ENCODE measurements around the gene RASSF1.

RASSF1 gene

DNA sequence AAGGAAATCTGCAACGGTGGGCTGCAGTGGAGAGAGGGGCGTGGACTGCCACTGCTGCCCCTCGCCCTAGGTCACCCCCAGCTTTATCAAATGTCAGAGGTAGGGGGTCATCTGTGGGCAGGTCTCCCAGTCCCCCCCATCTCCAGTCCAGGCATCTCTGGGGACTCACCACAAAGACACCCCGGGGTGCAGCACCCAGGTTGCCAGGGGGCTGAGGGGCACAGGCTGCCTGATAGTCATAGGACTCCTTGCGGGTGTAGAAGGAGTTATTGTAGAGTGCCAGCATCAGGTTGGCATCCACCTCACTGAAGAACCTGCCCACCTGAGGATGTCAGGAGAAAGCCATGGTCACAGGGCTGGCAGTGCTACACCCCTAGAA, 25.2 kb upstream of the RASSF1 start:
- no peak for DNase-seq (ENCODE audit: low read depth in 3 of 3)

GRCh38 chr3:50365080-50365841, 24.6 kb upstream of the RASSF1 start:
- DNase-seq (ENCODE audit: low read depth in 3 of 3): peak; percentile 88 to 94 (median 92)

- DNase-seq (ENCODE audit: low read depth in 3 of 3): no peak
These were observed 24.0 kb upstream of the RASSF1 start for GRCh38 chr3:50364573-50365079.

DNA sequence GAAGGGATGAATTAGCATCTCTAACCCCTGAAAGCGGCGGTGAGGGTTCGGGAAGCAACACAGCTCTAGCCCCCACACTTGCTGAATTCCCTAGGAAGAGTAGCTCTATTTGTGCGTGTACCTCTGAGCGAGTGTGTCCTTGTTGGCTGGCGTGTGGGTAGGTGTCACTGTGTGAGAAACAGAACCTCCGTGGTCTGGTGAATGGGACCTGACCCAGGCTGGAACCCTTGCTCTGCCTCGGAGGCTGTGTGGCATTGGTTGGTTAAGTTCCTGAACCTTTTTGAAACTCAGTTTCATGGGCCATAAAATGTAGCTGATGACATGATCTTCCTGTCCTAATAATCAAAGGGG, 19.1 kb upstream of the RASSF1 start:
- no peak for DNase-seq (ENCODE audit: low read depth in 3 of 3)

- DNase-seq (ENCODE audit: low read depth in 3 of 3): peak; percentile 87 to 95 (median 94)
These were observed 18.5 kb upstream of the RASSF1 start, which contains the start of gene TMEM115 for GRCh38 chr3:50358911-50359759. TMEM115 (minus strand) TSS chr3:50359521; CDS start chr3:50359063, 458 bp downstream.

DNA sequence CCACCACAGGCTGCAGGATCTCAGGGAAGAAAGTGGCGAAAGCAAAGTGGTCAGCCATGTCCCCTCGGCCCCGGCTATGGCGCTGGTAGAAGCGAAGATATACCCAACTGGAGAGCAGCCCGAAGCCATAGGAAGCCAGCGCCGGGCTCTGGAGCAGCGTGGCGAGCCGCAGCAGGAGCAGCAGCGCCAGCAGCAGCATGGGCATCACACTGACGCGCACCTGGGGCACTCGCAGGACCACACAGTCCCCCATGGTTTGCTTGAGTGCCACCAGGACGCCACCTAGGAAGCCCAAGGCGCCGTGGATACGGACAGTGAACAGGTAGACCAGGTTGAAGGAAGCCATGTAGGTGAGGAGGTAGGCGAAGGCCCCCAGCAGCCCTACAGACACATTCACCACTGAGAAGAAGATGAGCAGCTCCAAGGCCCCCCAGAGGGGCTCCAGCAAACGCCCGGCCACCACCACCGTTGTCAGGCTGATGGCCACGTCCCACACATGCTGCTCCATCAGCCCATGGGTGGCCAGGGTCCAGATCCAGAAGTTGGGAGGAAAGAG, 17.8 kb upstream of the RASSF1 start:
- DNase-seq (ENCODE audit: low read depth in 3 of 3): no peak

GRCh38 chr3:50357481-50357880, 16.8 kb upstream of the RASSF1 start:
- DNase-seq (ENCODE audit: low read depth in 3 of 3): no peak

GRCh38 chr3:50356553-50356952, 15.9 kb upstream of the RASSF1 start:
- no peak for DNase-seq (ENCODE audit: low read depth in 3 of 3)

- no peak for DNase-seq (ENCODE audit: low read depth in 3 of 3)
These were observed 15.4 kb upstream of the RASSF1 start for GRCh38 chr3:50355829-50356552.

GRCh38 chr3:50354850-50355249, 14.2 kb upstream of the RASSF1 start:
- DNase-seq (ENCODE audit: low read depth in 3 of 3): no peak

- DNase-seq (ENCODE audit: low read depth in 3 of 3): no peak
These were observed 13.6 kb upstream of the RASSF1 start for GRCh38 chr3:50354186-50354764.

- no peak for DNase-seq (ENCODE audit: low read depth in 3 of 3)
These were observed 12.8 kb upstream of the RASSF1 start for GRCh38 chr3:50353245-50354004.

GRCh38 chr3:50352781-50353180, 12.1 kb upstream of the RASSF1 start:
- DNase-seq (ENCODE audit: low read depth in 3 of 3): no peak

GRCh38 chr3:50351323-50351697, 10.7 kb upstream of the RASSF1 start:
- no peak for DNase-seq (ENCODE audit: low read depth in 3 of 3)

- peak; percentile 98 to 100 (median 99) for DNase-seq (ENCODE audit: low read depth in 3 of 3)
These were observed 10.1 kb upstream of the RASSF1 start, which contains the start of the genes CYB561D2 and NPRL2 for GRCh38 chr3:50350527-50351322. CYB561D2 (plus strand) TSS chr3:50350862; CDS start chr3:50351434, 572 bp downstream. NPRL2 (minus strand) TSS chr3:50350775; CDS start chr3:50350652, 123 bp downstream.

DNA sequence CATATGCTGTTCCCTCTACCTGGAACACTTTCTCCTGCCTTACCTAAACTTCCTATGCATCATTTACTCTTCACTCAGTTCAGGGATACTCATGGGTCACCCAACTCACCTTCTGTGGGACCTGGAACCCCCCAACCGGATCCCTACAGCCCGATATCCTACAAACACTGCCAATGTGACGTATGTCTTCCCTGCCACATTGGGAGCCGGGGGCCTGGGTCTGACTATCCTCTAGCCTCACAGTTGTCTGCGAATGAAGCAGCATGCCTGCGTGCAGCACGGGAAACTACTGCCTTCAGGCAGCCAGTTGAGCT, 9.5 kb upstream of the RASSF1 start:
- DNase-seq (ENCODE audit: low read depth in 3 of 3): no peak

DNA sequence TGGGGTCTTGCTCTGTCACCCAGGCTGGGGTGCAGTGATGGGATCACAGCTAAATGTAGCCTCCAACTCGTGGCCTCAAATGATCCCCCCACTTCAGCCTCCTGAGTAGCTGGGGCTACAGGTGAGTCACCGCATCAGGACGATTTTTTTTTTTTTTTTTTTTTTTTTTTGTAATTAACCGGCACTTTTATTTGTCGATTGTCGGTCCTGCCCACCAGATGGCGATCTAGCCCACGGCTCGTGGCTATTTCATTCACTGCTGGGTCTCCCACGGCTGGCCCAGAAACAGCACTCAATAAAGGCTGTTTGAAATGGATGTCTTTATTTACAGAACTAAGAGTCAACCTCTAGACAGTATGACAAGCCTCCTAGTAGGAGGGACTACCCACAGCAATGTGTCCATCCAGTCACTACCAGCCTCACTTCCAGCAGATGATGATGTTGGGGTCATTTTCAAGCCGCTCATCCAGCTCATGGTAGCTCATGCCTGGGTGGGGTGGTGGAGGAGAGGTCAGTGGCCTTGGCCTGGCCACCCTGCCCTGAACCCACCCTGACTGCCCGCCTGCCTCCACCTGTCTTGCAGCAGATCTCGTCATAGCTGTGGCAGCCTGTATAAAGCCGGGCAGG, 6.7 kb upstream of the RASSF1 start:
- peak; percentile 45 to 68 (median 62) for DNase-seq (ENCODE audit: low read depth in 3 of 3)

DNA sequence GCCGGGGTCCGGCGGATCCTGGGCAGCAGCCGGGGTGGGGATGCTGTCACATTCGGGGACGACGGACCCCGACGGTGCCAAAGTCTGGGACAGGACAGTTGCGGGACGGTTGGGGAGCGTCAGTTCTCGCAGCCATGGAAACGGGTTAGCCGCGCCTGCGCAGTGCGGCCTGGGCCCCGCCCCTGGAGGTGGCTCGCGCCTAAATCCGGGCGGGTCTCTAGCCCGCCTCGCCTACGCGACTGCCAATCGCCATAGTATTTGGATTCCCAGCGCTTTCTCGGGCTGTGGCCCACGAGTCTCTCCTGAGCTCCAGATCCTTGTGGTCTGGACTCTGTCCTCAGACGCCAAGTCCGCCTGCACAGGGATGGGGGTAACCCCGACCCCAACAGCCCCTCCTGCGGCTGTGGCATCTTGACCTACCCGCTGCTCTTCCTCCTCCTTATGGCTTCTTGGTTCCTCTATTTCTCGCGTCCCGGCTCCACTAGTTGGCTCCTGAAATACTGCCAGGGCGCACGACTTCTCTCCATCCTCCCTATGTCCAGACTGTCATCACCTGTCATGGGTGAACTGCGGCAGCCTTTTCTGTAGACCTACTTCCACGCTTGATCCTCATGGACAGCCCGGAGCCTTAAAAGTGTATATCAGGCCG, 5.1 kb upstream of the RASSF1 start, which contains the start of gene ZMYND10:
TSS of gene ZMYND10 (minus strand) at position 147 of the 649 bp plus-strand sequence. CDS start 153 bp downstream, outside the sequence.
- DNase-seq (ENCODE audit: low read depth in 3 of 3): peak in 2 of 3 experiments; percentile 53 to 80

GRCh38 chr3:50345008-50345407, 4.4 kb upstream of the RASSF1 start:
- no peak for DNase-seq (ENCODE audit: low read depth in 3 of 3)

Measured in stimulated activated CD4-positive, alpha-beta T cell treated with anti-CD3 and anti-CD28 coated beads, TNF-alpha, amount 100 ng/mL, for 24 hours (primary cell).